ENCODE results near the gene CENPH.
"Not testable (repeated sequence)": the region's sequence is repeated elsewhere in the genome, so short reads cannot be mapped to it uniquely, and the experiment has no call there.

CENPH gene

DNA sequence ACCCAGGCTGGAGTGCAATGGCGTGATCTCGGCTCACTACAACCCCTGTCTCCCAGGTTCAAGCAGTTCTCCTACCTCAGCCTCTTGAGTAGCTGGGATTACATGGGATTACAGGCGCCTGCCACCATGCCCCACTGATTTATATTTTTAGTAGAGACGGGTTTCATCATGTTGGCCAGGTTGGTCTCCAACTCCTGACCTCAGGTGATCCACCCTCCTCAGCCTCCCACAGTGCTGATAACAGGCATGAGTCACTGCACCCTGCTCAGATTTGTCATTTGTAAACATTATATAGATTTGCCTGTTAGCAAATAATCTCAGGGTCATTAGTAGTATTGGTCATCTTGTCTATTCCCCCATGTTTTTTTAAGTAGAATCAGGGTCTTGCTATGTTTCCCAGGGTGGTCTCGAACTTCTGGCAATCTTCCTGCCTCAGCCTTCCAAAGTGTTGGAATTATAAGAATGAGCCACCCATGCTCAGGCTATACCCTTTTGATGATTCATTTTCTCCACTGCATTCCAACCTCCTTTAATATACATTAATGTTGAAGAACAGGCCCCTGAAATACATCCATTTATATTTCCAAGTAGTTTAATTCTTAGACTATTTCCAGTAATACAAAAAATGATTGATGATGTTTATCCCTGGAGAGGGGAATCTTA lies 17.3 kb downstream of the CENPH start:
- DNase-seq (ENCODE audit: extremely low spot score, insufficient read length, low read depth), result no peak
- FAIRE-seq, result no peak

DNA sequence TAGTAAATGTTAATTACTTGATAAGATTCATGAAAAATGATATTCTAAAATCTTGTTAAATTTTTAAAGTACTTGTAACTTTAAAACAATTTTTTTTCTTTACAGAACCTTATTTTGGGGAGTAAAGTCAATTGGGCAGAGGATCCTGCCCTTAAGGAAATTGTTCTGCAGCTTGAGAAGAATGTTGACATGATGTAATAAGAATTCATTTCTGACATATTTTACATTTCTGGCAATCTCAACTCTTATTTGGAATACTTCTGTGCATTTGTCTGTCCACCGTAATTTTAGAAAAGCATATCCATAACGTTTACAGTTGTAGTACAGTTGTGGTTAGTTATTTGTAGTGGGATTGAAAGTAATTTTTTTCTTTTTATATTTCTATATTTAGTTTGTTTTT lies 20.2 kb downstream of the CENPH start:
- FAIRE-seq (no peak), DNase-seq (ENCODE audit: extremely low spot score, insufficient read length, low read depth) (no peak)

DNA sequence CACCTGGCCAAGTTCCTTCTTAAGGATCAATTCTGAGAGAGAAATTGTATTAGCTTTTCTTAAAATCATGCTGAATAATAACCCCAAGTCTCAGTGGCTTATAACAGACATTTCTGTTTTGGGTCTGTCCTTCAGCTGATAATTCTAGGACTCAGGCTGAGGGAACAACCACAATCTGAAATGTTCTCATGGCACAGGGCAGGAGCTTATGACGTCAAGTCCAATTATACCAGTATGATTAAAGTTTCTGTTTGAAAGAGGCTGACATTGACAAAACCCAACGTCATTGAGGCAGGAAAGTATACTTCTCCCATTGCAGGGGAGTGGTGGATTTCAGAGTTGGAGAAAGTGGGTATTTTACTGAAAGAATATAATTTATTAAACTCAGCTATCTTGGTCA lies 21.8 kb downstream of the CENPH start:
- DNase-seq (ENCODE audit: extremely low spot score, insufficient read length, low read depth) (no peak), FAIRE-seq (no peak)

DNA sequence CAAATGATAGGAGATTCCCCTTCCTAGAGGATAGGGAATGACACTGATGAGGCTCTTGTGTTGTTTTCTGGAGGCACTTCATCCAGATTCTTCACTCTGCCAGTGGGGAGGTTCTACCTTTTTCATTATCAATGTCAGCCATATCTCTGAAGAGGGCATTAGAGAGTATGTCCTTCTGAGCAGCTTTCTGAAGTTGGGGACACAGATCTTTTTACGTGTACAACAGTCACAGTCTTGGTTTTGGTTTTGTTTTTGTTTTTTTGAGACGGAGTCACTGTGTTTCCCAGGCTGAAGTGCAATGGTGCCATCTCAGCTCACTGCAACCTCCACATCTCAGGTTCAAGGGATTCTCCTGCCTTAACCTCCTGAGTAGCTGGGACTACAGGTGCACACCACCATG lies 22.6 kb downstream of the CENPH start:
- DNase-seq (ENCODE audit: extremely low spot score, insufficient read length, low read depth), result no peak

DNA sequence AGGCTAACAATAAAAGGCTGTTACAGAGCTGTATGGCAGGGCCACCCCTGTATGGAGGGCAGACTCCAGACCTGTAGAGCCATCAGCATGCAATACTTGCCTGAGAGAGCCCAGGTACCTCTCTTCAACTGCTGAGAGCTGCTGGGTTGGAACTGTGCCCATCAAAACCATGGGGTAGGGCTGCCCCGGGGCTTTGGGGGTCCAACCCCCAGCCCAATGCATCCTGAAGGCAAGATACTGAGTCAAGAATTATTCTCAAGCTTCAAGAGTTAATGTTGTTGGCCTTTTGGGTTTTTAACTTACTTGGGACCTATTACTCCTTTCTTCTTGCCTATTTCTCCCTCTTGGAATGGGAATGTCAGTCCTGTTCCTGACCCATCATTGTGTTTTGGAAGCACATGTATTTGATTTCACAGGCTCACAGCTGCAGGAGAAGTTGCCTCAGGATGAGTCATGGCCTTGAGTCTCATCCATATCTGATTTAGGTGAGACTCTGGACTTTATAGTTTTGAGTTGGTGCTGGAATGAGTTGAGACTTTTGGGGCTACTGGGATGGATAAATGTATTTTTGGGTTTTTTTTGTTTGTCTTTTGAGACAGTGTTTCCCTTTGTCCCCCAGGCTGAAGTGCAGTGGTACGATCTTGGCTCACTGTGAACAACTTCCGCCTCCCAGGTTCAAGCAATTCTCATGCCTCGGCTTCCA lies 24.3 kb downstream of the CENPH start:
- DNase-seq (ENCODE audit: extremely low spot score, insufficient read length, low read depth) (no peak), FAIRE-seq (no peak)

More for the DNA sequence above, 22.6 kb downstream of the CENPH start:
- no peak for FAIRE-seq

DNA sequence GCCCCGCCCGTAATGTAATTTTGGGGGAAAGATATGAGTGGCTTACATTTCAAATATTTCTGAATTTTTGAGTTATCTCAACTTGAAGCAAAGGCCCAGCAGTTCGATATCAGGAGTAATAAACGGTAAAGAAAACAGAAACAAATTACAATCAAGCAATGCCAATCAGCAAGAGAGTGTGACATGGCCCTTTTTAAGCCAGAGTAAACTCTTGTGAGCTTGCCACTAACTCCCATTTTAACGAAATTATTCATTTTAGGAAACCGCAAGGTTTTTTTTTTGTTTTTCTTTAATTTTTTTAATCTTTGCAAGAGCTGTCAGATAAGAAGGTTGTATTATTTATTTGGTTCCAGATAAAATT lies 27.7 kb downstream of the CENPH start:
- no peak for FAIRE-seq

DNA sequence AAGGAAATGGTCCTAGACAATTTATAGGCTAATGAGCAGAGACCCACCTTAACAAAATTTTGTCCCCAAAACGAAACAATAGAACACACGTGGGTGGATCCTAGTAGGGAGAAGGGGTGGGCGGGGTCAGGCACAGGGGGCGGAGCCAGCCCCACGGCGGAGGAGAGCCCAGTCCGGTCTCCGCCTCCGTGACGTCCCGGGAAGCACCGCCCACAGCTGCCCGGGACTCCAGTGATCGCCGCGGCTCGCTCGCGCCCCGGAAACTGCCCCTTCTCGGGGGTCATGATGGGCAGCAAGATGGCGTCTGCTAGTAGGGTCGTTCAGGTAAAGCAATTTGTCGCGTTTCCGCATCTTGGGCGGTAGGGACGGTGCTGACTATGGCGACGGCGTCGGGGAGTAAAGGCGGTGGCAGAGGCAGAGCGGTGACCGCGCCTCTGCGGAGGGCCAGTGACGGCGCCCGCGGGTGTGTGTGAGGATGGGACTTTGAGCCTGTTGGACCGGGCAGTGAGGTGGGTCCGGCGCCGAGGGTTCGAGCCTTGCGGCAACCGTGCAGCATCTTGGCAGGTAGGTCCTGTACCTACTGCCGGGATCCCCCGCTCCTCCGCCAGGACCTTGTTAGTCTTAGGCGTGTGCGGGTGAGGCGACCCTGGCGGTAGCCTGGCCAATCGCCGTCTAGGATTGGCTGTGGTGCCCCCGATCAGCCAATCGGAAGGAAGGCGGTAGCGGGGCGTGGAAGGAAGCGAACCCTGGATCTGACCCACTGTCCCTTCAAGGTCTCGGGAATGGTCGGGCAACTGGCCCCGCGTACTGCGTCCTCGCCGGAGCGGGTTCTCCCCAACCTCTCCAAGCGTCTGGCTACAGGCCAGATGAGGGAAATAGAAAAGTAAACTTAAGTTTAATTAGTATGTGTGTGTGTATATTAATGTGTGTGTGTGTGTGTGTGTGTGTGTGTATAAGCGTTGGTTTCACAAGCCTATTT lies 28.5 kb downstream of the CENPH start:
- peak; percentile 95 for DNase-seq (ENCODE audit: extremely low spot score, insufficient read length, low read depth)
- peak; percentile 94 for FAIRE-seq

More for the DNA sequence above, 27.7 kb downstream of the CENPH start:
- no peak for DNase-seq (ENCODE audit: extremely low spot score, insufficient read length, low read depth)

DNA sequence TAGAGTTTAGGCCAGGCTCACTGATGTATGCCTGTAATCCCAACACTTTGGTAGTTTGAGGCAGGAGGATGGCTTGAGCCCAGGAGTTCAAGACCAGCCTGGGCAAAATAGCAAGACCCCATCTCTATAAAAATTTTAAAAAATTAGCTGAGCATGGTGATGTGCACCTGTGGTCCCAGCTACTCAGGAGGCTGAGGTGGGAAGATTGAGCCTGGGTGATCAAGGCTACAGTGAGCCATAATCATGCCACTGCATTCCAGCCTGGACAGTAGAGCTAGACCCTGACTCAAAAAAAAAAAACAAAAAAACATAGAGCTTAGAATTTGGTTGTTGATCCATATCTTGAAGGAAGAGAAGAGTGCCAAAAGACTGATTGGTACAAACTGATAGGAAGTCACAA lies 30.6 kb downstream of the CENPH start:
- DNase-seq (ENCODE audit: extremely low spot score, insufficient read length, low read depth) (no peak), FAIRE-seq (no peak)

DNA sequence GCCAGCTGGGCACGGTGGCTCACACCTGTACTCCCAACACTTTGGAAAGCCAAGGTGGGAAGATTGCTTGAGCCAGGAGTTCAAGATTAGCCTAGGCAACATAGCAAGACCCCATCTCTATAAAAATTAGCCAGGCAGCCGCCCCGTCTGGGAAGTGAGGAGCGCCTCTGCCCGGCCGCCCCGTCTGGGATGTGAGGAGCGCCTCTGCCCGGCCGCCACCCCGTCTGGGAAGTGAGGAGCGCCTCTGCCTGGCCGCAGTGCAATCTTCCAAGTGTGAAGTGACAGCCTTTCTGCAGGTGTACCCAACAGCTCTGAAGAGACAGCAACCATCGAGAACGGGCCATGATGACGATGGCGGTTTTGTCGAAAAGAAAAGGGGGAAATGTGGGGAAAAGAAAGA lies 31.0 kb downstream of the CENPH start:
- not testable (repeated sequence) for FAIRE-seq; DNase-seq (ENCODE audit: extremely low spot score, insufficient read length, low read depth)

DNA sequence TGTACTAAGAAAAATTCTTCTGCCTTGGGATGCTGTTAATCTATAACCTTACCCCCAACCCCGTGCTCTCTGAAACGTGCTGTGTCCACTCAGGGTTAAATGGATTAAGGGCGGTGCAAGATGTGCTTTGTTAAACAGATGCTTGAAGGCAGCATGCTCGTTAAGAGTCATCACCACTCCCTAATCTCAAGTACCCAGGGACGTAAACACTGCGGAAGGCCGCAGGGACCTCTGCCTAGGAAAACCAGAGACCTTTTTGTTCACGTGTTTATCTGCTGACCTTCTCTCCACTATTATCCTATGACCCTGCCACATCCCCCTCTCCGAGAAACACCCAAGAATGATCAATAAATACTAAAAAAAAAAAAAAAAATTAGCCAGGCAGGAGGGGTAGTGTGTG lies 31.4 kb downstream of the CENPH start:
- DNase-seq (ENCODE audit: extremely low spot score, insufficient read length, low read depth); FAIRE-seq: not testable (repeated sequence)

DNA sequence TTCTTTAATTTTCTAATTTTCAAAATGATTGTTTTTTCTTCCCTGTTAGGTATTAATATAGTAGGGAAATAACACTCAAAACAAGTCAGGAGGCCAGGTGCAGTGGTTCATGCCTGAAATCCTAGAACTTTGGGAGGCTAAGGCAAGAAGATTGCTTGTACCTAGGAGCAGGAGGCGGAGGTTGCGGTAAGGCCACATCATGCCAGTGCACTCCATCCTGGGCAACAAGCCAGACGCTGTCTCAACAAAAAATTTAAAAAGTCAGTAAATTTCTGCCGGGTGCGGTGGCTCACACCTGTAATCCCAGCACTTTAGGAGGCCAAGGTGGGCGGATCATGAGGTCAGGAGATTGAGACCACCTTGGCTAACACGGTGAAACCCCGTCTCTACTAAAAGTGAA lies 35.1 kb downstream of the CENPH start:
- FAIRE-seq, result no peak
- no peak for DNase-seq (ENCODE audit: extremely low spot score, insufficient read length, low read depth)

DNA sequence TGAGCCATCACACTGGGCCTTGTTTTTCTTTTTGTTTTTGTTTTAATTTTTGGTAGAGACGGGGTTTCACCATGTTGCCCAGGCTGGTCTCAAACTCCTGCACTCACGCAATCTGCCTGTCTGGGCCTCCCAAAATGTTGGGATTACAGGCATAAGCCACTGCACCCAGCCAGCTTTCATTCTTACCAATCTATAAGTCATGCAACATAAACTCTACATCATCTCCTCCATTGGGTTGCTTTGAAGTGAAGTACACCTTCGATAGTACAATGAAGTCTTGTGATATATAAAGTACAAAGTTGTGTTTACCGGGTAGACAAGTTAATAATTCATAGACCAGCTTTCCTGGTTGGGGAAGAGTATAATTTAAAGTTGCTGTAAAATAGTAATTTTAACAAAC lies 36.5 kb downstream of the CENPH start:
- no peak for FAIRE-seq
- DNase-seq (ENCODE audit: extremely low spot score, insufficient read length, low read depth), result no peak

DNA sequence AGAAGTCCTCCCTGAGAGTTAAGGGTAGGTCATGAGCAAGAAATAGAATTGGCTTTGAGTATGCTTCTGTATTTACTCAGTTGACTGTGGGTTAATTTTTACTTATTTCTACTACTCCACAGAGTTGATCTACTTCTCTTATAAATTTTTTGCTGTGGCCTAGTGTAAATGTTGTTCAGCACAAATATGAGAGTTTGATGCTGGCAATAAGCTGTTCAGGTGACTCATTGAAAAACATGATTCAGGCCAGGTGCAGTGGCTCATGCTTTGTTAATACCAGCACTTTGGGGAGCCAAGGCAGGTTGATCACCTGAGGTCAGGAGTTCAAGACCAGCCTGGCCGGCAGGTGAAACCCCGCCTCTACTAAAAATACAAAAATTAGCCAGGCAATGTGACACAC lies 40.8 kb downstream of the CENPH start:
- FAIRE-seq (no peak), DNase-seq (ENCODE audit: extremely low spot score, insufficient read length, low read depth) (no peak)

DNA sequence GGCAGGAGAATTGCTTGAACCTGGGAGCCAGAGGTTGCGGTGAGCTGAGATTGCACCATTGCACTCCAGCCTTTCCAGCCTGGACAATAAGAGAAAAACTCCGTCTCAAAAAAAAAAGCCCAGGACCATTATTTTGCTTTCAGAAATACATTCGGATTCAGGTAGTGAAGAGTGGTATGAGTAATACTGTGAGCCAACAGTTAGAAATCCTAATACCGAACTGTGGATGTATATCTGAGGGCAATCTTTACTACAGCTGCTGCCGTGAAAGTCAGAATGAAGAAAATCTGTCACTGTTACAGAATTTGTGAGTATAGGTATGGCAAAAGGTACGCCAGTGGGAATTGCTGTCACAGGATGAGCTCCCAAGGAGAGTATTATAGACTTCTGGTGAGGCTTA lies 41.9 kb downstream of the CENPH start:
- no peak for FAIRE-seq

DNA sequence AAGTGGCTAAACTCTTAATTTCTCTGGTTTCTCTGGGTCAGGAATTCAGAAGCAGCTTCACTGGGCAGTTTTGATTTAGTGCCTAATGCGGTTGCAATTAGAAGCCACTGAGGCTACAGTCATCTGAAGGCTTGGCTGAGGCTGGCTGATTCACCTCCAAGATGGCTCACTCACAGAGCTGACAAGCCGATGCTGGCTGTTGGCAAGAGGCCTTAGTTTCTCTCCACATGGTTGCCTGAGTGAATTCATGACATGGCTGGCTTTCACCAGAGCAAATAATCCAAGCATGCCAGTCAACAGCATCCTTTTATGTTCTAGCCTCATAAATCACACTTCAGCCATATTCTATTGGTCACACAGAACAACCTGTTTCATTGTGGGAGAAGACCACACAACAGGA lies 42.5 kb downstream of the CENPH start:
- FAIRE-seq (no peak), DNase-seq (ENCODE audit: extremely low spot score, insufficient read length, low read depth) (no peak)

More for the DNA sequence above, 41.9 kb downstream of the CENPH start:
- no peak for DNase-seq (ENCODE audit: extremely low spot score, insufficient read length, low read depth)

DNA sequence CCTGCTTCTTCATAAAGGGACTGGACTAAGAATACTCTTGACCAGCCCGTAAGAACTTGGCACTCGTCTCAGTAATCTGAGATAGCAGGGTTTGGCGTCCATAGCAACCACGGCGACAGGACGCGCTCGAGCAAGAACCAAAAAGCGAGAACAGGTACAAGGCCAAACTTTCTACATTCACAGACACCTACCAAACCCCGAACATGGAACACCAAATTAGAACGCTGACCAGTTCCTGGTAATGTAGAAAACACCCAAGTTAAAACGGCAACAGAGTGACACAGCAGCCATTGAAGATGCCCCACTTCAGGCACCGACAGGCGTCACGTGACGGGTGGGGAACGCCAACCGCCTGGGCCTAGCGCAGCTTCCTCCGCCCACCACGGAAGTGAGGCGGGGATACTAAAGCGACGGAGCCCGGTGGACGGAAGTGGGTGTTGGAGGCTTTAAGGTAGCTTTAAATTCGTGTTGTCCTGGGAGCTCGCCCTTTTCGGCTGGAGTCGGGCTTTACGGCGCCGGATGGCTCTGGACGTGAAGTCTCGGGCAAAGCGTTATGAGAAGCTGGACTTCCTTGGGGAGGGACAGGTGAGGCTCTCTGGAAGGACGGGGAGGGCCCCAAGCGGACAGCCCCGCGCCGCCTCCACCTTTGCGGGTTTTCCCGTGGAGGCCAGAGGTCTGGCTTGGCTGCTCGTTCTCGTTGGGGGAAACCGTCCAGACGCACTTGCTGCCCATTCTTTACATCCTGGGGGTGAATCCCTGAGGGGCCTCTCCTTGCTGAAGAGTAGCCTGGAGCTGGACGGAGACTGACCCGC lies 45.3 kb downstream of the CENPH start, which contains the start of gene CDK7:
Gene CDK7 (plus strand): TSS at position 430 of the 812 bp plus-strand sequence. CDS start 90 bp downstream, at position 520.
- DNase-seq (ENCODE audit: extremely low spot score, insufficient read length, low read depth) (peak; percentile 86), FAIRE-seq (peak; percentile 93)

DNA sequence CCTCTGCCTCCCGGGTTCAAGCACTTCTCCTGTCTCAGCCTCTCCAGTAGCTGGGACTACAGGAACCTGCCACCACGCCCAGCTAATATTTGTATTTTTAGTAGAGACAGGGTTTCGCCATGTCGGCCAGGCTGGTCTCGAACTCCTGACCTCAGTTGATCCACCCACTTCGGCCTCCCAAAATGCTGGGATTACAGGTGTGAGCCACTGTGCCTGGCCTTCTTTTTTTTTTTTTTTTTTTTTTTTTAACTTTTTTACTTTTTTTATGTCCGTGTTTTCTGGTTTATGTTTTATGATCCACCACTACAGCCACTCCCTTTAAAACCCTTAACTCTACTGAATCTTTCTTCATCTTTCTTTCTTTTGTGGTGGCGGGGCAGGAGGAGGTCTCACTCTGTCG lies 47.4 kb downstream of the CENPH start:
- DNase-seq (ENCODE audit: extremely low spot score, insufficient read length, low read depth); FAIRE-seq: not testable (repeated sequence)

DNA sequence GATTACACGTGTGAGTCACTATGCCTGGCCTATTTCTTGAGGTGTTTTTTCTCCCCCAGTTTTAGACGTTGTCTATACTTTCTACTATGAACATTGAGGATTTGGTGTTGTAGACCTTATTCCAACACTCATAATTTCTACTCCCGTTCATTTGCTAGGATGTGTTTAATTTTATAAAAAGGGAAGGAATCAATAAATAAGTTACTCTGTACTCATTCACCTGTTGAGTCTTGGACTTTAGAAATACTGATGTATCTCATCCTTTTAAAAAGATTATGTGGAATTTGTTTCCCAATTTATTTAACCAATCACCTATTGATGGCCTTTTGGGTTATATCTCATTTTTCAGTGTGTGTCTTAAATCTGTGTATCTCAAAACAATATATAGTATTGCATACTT lies 48.5 kb downstream of the CENPH start:
- no peak for DNase-seq (ENCODE audit: extremely low spot score, insufficient read length, low read depth)
- FAIRE-seq, result no peak

DNA sequence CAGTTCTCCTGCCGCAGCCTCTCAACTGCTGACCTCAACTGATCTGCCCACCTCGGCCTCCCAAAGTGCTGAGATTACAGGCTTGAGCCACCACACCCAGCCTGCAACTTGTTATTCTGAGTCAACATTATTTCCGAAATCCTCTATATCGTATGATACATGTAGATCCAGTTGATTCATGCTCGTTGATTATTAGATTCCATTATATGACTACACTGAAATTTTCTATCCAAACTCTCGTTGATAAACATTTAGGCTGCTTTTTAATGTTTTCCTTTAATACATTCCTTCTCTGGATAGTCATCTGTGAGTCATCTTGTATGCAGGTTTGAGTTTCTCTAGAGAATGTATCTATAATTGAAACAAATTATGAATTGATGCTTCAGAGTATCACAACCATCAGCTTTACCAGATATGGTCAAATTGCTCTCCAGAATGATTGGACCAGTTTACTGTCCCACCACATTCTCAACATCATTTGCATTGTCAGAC lies 49.4 kb downstream of the CENPH start:
- DNase-seq (ENCODE audit: extremely low spot score, insufficient read length, low read depth) (no peak), FAIRE-seq (no peak)
